ENCODE data around the gene TMTC2.
"Not testable (repeated sequence)": the region's sequence is repeated elsewhere in the genome, so short reads cannot be mapped to it uniquely, and the experiment has no call there.

The TMTC2 gene

GRCh38 chr12:82805004-82805403 lies 118.3 kb downstream of the TMTC2 start:
- DNase-seq: not testable (repeated sequence)

GRCh38 chr12:82805812-82806497 lies 119.2 kb downstream of the TMTC2 start:
- H3K4me3 Mint-ChIP-seq: no peak overlapping the region
- peaks cover 0 to 2% of the 10 kb centered on the region in 2 donors for H3K36me3 Mint-ChIP-seq
- ATAC-seq (replicated peaks) (no peak), DNase-seq (no peak)
- no peak overlapping the region for H3K27ac Mint-ChIP-seq
- H3K27me3 Mint-ChIP-seq: no peaks in the 10 kb centered on the region
- peaks cover 4 to 7% of the 10 kb centered on the region in 2 donors for H3K9me3 Mint-ChIP-seq
- no peaks in the 10 kb centered on the region for H3K4me1 Mint-ChIP-seq

More at GRCh38 chr12:82805004-82805403, 118.3 kb downstream of the TMTC2 start:
- not testable (repeated sequence) for H3K36me3 Mint-ChIP-seq; H3K27me3 Mint-ChIP-seq; H3K9me3 Mint-ChIP-seq; ATAC-seq (replicated peaks); H3K4me3 Mint-ChIP-seq; H3K4me1 Mint-ChIP-seq; H3K27ac Mint-ChIP-seq

- ATAC-seq (replicated peaks) (no peak), DNase-seq (no peak)
- no peak overlapping the region for H3K27ac Mint-ChIP-seq
- H3K27me3 Mint-ChIP-seq: no peaks in the 10 kb centered on the region
- no peaks in the 10 kb centered on the region for H3K4me1 Mint-ChIP-seq
- peaks cover 0 to 4% of the 10 kb centered on the region in 2 donors for H3K9me3 Mint-ChIP-seq
- no peaks in the 10 kb centered on the region for H3K36me3 Mint-ChIP-seq
- no peak overlapping the region for H3K4me3 Mint-ChIP-seq
Measured at GRCh38 chr12:82807132-82807737, 120.5 kb downstream of the TMTC2 start.

GRCh38 chr12:82810568-82810967 lies 123.9 kb downstream of the TMTC2 start:
- ATAC-seq (replicated peaks): no peak
- peaks cover 0 to 4% of the 10 kb centered on the region in 2 donors for H3K9me3 Mint-ChIP-seq
- H3K27me3 Mint-ChIP-seq: no peaks in the 10 kb centered on the region

GRCh38 chr12:82817368-82817767 lies 130.7 kb downstream of the TMTC2 start:
- Mint-ChIP-seq H3K4me3 (no peak overlapping the region), H3K36me3 (no peaks in the 10 kb centered on the region), H3K9me3 (no peaks in the 10 kb centered on the region), H3K27me3 (no peaks in the 10 kb centered on the region), H3K4me1 (no peaks in the 10 kb centered on the region), H3K27ac (no peak overlapping the region)
- ATAC-seq (replicated peaks): no peak
- no peak for DNase-seq

More at GRCh38 chr12:82810568-82810967, 123.9 kb downstream of the TMTC2 start:
- Mint-ChIP-seq H3K36me3 (no peaks in the 10 kb centered on the region), H3K4me3 (no peak overlapping the region), H3K4me1 (no peaks in the 10 kb centered on the region), H3K27ac (no peak overlapping the region)
- no peak for DNase-seq

GRCh38 chr12:82818271-82819035 lies 131.7 kb downstream of the TMTC2 start:
- no peak overlapping the region for H3K27ac Mint-ChIP-seq
- H3K9me3 Mint-ChIP-seq: no peaks in the 10 kb centered on the region
- ATAC-seq (replicated peaks): no peak
- H3K4me1 Mint-ChIP-seq: no peaks in the 10 kb centered on the region
- no peaks in the 10 kb centered on the region for H3K27me3 Mint-ChIP-seq
- DNase-seq: no peak
- no peak overlapping the region for H3K4me3 Mint-ChIP-seq
- no peaks in the 10 kb centered on the region for H3K36me3 Mint-ChIP-seq

GRCh38 chr12:82826505-82826904 lies 139.8 kb downstream of the TMTC2 start:
- H3K27ac Mint-ChIP-seq: no peak overlapping the region
- no peak overlapping the region for H3K4me3 Mint-ChIP-seq
- DNase-seq (no peak), ATAC-seq (replicated peaks) (no peak)
- H3K36me3 Mint-ChIP-seq: no peaks in the 10 kb centered on the region
- no peaks in the 10 kb centered on the region for H3K9me3 Mint-ChIP-seq
- H3K4me1 Mint-ChIP-seq: peaks cover 0 to 2% of the 10 kb centered on the region in 2 donors
- no peaks in the 10 kb centered on the region for H3K27me3 Mint-ChIP-seq

GRCh38 chr12:82832096-82832495 lies 145.4 kb downstream of the TMTC2 start:
- DNase-seq (no peak), ATAC-seq (replicated peaks) (no peak)
- Mint-ChIP-seq H3K4me1 (peaks cover 0 to 2% of the 10 kb centered on the region in 2 donors), H3K27ac (no peak overlapping the region), H3K9me3 (no peaks in the 10 kb centered on the region), H3K36me3 (no peaks in the 10 kb centered on the region), H3K4me3 (no peak overlapping the region), H3K27me3 (no peaks in the 10 kb centered on the region)

- ATAC-seq (replicated peaks): no peak
- Mint-ChIP-seq H3K4me1 (peaks cover 0 to 2% of the 10 kb centered on the region in 2 donors), H3K27me3 (no peaks in the 10 kb centered on the region), H3K27ac (no peak overlapping the region), H3K36me3 (no peaks in the 10 kb centered on the region), H3K4me3 (no peak overlapping the region), H3K9me3 (no peaks in the 10 kb centered on the region)
- DNase-seq: no peak
Measured at GRCh38 chr12:82832981-82833380, 146.3 kb downstream of the TMTC2 start.

- Mint-ChIP-seq H3K9me3 (no peaks in the 10 kb centered on the region), H3K36me3 (no peaks in the 10 kb centered on the region), H3K4me3 (no peak overlapping the region), H3K27me3 (no peaks in the 10 kb centered on the region), H3K27ac (no peak overlapping the region), H3K4me1 (peaks cover 0 to 2% of the 10 kb centered on the region in 2 donors)
- ATAC-seq (replicated peaks) (no peak), DNase-seq (no peak)
Measured at GRCh38 chr12:82833481-82833880, 146.8 kb downstream of the TMTC2 start.

GRCh38 chr12:82835217-82835616 lies 148.5 kb downstream of the TMTC2 start:
- Mint-ChIP-seq H3K36me3 (no peaks in the 10 kb centered on the region), H3K27ac (no peak overlapping the region), H3K27me3 (no peaks in the 10 kb centered on the region), H3K4me3 (no peak overlapping the region), H3K9me3 (no peaks in the 10 kb centered on the region), H3K4me1 (peaks cover 0 to 2% of the 10 kb centered on the region in 2 donors)
- DNase-seq: no peak
- ATAC-seq (replicated peaks): no peak

- H3K4me3 Mint-ChIP-seq: no peak overlapping the region
- ATAC-seq (replicated peaks): no peak
- no peaks in the 10 kb centered on the region for H3K27me3 Mint-ChIP-seq
- no peaks in the 10 kb centered on the region for H3K9me3 Mint-ChIP-seq
- no peak overlapping the region for H3K27ac Mint-ChIP-seq
- H3K36me3 Mint-ChIP-seq: no peaks in the 10 kb centered on the region
- H3K4me1 Mint-ChIP-seq: no peaks in the 10 kb centered on the region
- no peak for DNase-seq
Measured at GRCh38 chr12:82838131-82838551, 151.4 kb downstream of the TMTC2 start.

- ATAC-seq (replicated peaks): no peak
Measured at GRCh38 chr12:82838827-82839226, 152.1 kb downstream of the TMTC2 start.

GRCh38 chr12:82839796-82840195 lies 153.1 kb downstream of the TMTC2 start:
- H3K9me3 Mint-ChIP-seq: no peaks in the 10 kb centered on the region
- DNase-seq (no peak), ATAC-seq (replicated peaks) (no peak)
- no peaks in the 10 kb centered on the region for H3K4me1 Mint-ChIP-seq
- no peaks in the 10 kb centered on the region for H3K36me3 Mint-ChIP-seq
- no peak overlapping the region for H3K27ac Mint-ChIP-seq
- H3K27me3 Mint-ChIP-seq: no peaks in the 10 kb centered on the region
- H3K4me3 Mint-ChIP-seq: no peak overlapping the region

More at GRCh38 chr12:82838827-82839226, 152.1 kb downstream of the TMTC2 start:
- no peak overlapping the region for H3K4me3 Mint-ChIP-seq
- no peaks in the 10 kb centered on the region for H3K27me3 Mint-ChIP-seq
- H3K4me1 Mint-ChIP-seq: no peaks in the 10 kb centered on the region
- no peaks in the 10 kb centered on the region for H3K36me3 Mint-ChIP-seq
- DNase-seq: no peak
- H3K9me3 Mint-ChIP-seq: no peaks in the 10 kb centered on the region
- no peak overlapping the region for H3K27ac Mint-ChIP-seq

GRCh38 chr12:82841487-82841904 lies 154.8 kb downstream of the TMTC2 start:
- Mint-ChIP-seq H3K4me3 (no peak overlapping the region), H3K27ac (no peak overlapping the region), H3K9me3 (no peaks in the 10 kb centered on the region), H3K4me1 (no peaks in the 10 kb centered on the region), H3K27me3 (no peaks in the 10 kb centered on the region), H3K36me3 (no peaks in the 10 kb centered on the region)
- ATAC-seq (replicated peaks) (no peak), DNase-seq (no peak)

Data from stimulated activated naive B cell treated with anti-CD40 and anti-IgM and Interleukin-4, amounts not matched to agents 10 μg/mL and 1 μg/mL and 100 μg/mL, for 72 hours (primary cell).